Right lobe of liver (tissue), 4 donors: ENCODE data around the gene PEX12.

Experiments
- CTCF ChIP-seq, 4 donors: fragments of 200-600 bp in 3 of 4; fragments of 450-650 bp in 1 of 4; IDR thresholded peaks; one replicate each; pipeline versions ENCODE4 v1.5.1 to v1.8.0; 2016 to 2022; ENCODE audit warnings: antibody characterized with exemption in 4 of 4, mild to moderate bottlenecking in 2 of 4
- POLR2A ChIP-seq: fragments of 450-650 bp; IDR thresholded peaks from one replicate; pipeline ENCODE4 v1.6.1; 2017; ENCODE audit warnings: antibody characterized with exemption, mild to moderate bottlenecking
- donor health status: DM: no; HTN: no; CAD: no.
- donor health status: DM: no; HTN: no; CAD: no.
- donor health status: DM: no; HTN: yes; CAD: no.

GRCh38 chr17:35617505-35617904 lies 39.1 kb upstream of the PEX12 start:
- TF ChIP-seq CTCF (IDR thresholded peaks at IDR 0.05), result no peak
- TF ChIP-seq POLR2A, result no peak
